Fibroblast of mammary gland (primary cell): ENCODE measurements around the gene OR13H1.
"Not testable (repeated sequence)": the region's sequence is repeated elsewhere in the genome, so short reads cannot be mapped to it uniquely, and the experiment has no call there.

Experiments
- DNase-seq: peaks from one replicate; pipeline ENCODE4 v3.0.0-alpha.2; 2010; ENCODE audit warnings: low read depth
- H3K4me3 ChIP-seq: 2 replicates; pipeline ENCODE4 v1.5.1; 2011; ENCODE audit warnings: low read depth, mild to moderate bottlenecking, low read length, moderate library complexity; ENCODE audit not compliant: control insufficient read depth
- TF ChIP-seq, protein P1 (sequence below): conservative IDR thresholded peaks from 2 replicates; pipeline ENCODE4 v1.5.1; 2011; ENCODE audit warnings: low read depth, low read length, inconsistent platforms; ENCODE audit not compliant: control insufficient read depth, insufficient read depth

The OR13H1 gene, protein sequence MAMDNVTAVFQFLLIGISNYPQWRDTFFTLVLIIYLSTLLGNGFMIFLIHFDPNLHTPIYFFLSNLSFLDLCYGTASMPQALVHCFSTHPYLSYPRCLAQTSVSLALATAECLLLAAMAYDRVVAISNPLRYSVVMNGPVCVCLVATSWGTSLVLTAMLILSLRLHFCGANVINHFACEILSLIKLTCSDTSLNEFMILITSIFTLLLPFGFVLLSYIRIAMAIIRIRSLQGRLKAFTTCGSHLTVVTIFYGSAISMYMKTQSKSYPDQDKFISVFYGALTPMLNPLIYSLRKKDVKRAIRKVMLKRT

GRCh38 chrX:131543774-131544173 is at the start of gene OR13H1:
Gene OR13H1, plus strand, starts transcription at chrX:131544074. Its CDS starts 0 bp downstream, at chrX:131544074.
- no peak within 1 kb of the TSS for H3K4me3 ChIP-seq
- no peak for DNase-seq
- TF ChIP-seq, protein P1, sequence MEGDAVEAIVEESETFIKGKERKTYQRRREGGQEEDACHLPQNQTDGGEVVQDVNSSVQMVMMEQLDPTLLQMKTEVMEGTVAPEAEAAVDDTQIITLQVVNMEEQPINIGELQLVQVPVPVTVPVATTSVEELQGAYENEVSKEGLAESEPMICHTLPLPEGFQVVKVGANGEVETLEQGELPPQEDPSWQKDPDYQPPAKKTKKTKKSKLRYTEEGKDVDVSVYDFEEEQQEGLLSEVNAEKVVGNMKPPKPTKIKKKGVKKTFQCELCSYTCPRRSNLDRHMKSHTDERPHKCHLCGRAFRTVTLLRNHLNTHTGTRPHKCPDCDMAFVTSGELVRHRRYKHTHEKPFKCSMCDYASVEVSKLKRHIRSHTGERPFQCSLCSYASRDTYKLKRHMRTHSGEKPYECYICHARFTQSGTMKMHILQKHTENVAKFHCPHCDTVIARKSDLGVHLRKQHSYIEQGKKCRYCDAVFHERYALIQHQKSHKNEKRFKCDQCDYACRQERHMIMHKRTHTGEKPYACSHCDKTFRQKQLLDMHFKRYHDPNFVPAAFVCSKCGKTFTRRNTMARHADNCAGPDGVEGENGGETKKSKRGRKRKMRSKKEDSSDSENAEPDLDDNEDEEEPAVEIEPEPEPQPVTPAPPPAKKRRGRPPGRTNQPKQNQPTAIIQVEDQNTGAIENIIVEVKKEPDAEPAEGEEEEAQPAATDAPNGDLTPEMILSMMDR = no peak

- H3K4me3 ChIP-seq, DNase-seq: not testable (repeated sequence)
Measured at GRCh38 chrX:131501556-131501955, 42.3 kb upstream of the OR13H1 start.

- no peak for DNase-seq
- TF ChIP-seq, protein P1 = no peak
- H3K4me3 ChIP-seq = no peak overlapping the region
Measured at GRCh38 chrX:131513159-131513914, 30.5 kb upstream of the OR13H1 start.

GRCh38 chrX:131521824-131522223 is 22.1 kb upstream of the OR13H1 start:
- no peak overlapping the region for H3K4me3 ChIP-seq
- TF ChIP-seq, protein P1 = no peak
- DNase-seq = no peak

GRCh38 chrX:131544218-131544617 is 344 bp downstream of the OR13H1 start:
- no peak overlapping the region for H3K4me3 ChIP-seq
- TF ChIP-seq, protein P1 = no peak
- DNase-seq = no peak

- no peak overlapping the region for H3K4me3 ChIP-seq
- TF ChIP-seq, protein P1 = no peak
- peak; percentile 2 for DNase-seq
Measured at GRCh38 chrX:131549011-131549410, 5.1 kb downstream of the OR13H1 start.

DNA sequence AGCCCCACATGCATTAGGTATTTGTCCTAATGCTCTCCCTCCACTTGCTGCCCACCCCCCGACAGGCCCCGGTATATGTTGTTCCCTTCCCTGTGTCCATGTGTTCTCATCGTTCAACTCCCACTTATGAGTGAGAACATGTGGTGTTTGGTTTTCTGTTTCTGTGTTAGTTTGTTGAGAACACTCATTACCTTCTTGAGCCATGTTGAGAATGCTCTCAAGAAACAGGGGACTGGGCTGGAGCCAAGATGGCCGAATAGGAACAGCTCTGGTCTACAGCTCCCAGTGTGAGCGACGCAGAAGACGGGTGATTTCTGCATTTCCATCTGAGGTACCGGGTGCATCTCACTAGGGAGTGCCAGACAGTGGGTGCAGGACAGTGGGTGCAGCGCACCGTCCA is 8.6 kb downstream of the OR13H1 start:
- DNase-seq, H3K4me3 ChIP-seq: not testable (repeated sequence)

DNA sequence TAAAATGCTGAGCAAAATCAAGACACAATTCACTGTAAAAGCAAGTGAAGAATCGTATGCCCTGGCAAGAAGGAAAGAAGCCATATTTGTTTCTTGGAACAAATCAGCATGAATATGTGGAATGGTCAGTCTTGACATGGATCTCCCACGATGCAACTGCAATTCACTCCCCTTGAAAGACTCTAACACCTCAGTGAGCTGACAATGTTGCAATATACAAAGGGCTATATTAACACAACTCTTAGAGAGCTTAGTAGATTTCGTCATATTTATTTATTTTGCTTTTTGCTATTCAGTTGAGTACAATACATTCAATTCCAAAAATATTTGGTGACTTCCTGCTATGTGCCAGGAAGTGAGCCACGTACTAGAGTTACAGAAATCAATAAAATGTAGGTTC is 14.7 kb downstream of the OR13H1 start:
- TF ChIP-seq, protein P1 = no peak
- no peak overlapping the region for H3K4me3 ChIP-seq
- DNase-seq = no peak
